ENCODE measurements around the gene AASS.
"Not testable (repeated sequence)": the region's sequence is repeated elsewhere in the genome, so short reads cannot be mapped to it uniquely, and the experiment has no call there.

AASS gene

DNA sequence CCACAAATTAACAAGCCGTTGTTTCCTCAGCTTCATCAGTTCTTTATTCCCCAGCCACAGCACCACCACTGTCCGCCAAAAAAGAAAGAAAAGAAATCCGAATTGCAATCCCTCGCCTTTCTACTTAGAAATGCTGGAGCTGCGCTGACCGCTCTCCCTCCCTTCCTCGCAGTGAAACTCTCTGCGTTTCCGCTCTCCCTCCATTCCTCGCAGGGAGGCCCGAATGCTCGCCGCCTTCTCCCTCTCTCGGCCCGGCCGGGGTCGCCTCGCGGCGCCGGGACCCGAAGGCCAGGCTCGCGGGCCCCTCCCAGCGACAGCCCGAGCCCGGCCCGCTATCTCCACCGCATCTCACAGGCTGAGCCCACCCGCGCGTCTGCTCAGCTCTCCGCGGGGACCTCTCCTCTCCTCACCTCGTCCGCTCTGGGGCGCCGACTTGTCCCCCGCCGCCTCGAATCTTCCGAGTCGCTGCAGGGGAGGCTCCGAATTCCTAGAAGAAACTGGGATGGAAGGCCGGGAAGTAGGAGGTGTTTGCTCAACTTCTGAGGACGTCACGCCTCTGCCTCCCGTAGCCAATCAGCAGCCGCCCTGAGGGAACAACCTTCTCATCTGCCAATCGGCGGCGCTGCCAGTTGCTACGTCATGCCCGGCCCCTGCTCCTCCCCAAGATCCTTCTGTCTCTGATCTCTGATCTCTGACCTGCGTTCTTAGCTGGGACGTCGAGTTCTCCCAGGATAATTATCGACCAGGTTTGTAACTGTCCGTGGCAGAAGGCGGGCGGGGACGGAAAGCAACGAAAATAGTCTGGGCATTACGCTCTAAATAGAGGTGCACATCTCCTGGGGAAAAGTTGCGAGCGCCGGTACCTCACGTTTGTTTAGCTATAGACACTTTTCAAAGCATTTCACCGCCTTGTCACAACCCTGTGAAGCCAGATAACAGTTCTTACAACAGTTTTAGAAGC, at the start of gene AASS:
Gene AASS (minus strand): TSS at position 499 of the 961 bp plus-strand sequence. CDS start 10,523 bp downstream, outside the sequence.
- DNase-seq: peak; percentile 83

DNA sequence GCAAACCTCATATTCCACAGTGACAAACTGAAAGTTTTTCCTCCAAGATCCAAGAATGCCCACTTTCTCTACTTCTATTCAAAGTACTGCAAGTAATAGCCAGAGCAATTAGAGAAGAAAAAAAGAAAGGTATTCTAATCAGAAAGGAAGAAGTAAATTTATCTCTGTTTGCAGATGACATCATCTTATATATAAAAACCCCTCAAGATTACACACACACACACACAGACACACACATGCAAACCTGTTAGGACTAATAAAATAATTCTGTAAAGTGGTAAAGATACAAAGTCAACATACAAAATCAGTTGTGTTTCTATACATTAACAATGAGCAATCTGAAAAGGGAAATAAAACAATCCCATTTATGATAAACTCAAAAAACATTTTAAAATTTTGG, 44.7 kb upstream of the AASS start:
- DNase-seq: no peak

DNA sequence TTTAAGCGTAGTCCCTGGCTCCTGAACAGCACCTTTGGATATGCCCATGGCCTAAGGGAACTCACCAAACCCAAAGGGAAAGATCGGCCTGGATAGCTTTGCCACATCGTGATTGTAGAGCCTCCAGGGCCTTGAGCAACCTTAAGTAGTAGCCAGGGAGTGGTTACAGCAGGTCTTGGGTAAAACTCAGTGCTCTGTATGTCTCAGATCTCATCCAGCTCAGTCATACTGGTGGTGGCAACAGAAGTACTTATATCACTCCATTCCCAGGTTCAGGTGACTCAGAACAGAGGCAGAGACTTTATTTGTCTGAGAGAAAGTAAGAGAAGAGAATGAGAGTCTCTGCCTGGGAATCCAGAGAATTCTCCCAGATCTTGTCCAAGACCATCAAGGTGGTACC, 39.1 kb upstream of the AASS start:
- no peak for DNase-seq

DNA sequence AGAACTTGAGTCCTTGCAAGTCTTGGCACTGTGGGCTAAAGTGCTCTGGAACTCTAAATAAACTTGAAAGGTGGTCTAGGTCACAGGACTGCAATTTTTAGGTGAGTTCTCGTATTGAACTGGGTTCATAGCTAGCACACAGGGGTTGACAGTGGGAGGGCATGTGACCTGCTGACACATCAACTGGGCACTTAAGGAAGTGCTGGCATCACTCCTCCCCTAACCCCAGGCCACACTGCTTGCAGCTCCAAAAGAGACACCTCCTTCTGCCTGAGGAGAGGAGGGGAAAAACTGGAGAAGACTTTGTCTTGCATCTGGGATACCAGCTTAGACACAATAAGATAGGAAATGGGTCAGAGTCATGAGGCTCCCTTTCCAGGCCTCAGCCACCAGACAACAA, 38.0 kb upstream of the AASS start:
- DNase-seq: no peak

DNA sequence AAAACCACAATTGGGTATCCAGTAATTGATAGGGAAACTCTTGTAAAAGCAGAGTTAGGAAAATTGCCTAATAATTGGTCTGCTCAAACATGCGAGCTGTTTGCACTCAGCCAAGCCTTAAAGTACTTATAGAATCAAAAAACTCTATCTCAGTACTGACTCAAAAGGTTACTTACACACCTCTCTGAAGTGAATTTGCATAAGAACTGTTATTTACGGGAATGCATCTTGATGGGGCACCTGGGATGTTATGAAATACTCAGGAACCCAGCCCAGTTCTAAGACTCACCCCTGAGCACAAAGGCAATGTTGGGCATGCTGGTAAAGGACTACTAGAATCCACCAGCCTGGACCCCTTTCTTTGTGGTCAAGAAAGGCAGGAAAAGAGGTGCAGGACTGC, 28.1 kb upstream of the AASS start:
- not testable (repeated sequence) for DNase-seq

DNA sequence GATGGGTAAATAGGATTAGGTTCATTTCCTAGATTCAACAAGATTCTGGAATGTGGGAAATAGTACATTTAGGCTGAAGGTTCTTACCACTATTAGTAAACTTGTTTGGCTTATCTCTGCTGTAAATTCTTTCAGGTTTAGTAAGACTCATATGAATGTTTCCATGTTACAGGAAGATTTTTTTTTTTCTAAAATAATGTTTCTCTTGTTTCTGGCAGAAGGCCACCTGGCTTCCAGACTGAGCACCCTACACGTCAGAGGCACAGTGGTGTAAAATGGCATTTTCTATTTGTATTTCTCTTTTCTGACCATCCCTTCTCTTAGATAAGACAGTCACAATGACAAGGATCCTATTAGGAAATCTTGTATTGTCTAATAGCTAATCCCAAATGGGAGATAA, 22.7 kb upstream of the AASS start:
- DNase-seq: no peak

DNA sequence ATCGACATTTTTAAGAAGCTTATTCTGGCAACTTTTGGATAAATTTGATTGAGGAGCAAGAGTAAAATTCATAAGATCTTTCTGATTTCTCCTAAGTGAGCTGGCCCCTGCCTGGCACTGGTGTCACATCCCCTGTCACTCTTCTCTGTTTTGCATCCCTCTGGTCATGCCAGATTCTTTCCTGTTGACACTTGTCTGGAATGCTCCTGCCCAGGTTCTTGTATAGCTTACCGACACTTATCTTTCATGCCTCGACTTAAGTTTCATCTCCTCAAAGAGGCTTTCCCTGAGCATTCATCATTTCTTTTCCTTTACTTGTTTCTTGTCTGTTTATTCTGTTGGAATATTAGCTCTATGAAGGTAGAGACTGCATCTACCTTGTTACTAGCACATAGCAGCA, 22.2 kb upstream of the AASS start:
- DNase-seq: no peak

DNA sequence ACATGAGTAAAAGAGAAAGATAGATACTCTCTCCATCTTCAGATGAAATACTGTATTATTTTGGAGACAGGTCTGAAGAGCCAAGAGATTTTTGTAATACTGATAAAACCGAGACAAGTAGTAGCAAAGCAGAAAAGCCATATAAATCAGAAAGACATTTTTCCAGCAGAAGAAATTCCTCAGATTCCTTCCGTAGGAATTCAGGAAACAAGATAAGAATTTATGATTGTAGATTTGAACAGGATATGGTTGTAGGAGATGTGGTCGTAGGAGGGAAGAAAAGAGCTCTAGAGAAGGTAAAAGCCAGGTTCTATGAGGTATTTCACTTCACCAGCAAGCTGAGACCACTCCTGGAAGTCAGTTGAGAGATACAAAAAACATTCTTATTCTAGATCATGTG, 17.6 kb upstream of the AASS start:
- no peak for DNase-seq

DNA sequence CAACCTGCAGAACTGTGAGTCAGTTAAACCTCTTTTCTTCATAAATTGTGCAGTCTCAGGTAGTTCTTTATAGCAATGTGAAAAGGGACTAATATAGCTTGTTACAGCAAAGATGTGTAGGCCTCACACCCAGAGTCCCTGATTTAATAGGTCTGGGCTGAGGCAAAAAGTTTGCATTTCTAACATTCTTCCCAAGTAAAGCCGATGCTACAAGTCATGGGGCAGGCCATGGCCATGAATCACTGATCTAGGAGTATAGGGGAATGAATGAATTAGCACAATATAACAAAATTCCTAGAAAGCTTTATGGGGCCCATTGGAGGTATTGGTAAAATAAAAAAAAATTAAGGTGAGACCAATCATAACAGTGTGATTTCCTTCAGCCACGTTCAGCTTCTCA, 11.5 kb upstream of the AASS start:
- DNase-seq: no peak

DNA sequence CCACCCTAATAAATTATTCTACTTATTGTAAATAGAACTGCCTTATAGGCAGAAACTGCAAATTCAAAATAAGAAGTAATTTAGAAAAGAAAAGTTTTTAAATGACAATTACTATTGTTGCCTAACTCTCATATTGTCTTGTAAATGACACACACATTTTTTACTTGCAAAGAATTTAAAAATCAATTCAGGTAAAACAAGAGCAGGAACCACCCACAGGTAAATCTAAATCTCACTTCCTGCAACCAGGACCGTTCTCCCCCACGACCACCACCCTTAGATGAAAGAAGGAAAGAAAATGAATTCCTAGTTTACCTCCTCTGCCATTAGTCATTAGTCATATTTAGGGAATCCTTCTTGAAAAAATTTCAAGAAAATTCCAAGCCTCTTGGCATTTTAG, 4.8 kb upstream of the AASS start:
- DNase-seq: no peak

DNA sequence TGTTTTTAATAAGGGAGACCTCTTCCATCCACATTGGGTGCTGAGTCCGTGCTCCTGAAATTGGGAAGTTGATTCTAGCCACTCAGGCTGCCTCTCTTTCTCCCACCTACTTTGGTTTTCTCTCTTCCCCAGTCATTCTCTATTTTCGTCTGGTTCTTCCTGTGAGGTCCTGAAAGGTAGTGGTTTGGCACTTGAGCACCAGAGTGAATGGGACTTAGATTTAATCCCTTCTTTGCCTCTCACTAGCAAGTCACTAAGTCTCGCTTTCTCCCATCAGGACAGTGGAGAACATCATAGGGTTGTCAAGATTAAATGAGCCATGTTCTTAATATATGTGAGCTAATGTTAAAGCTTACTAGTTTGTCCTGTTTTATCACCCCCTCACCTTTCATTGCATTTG, 4.0 kb upstream of the AASS start:
- no peak for DNase-seq

DNA sequence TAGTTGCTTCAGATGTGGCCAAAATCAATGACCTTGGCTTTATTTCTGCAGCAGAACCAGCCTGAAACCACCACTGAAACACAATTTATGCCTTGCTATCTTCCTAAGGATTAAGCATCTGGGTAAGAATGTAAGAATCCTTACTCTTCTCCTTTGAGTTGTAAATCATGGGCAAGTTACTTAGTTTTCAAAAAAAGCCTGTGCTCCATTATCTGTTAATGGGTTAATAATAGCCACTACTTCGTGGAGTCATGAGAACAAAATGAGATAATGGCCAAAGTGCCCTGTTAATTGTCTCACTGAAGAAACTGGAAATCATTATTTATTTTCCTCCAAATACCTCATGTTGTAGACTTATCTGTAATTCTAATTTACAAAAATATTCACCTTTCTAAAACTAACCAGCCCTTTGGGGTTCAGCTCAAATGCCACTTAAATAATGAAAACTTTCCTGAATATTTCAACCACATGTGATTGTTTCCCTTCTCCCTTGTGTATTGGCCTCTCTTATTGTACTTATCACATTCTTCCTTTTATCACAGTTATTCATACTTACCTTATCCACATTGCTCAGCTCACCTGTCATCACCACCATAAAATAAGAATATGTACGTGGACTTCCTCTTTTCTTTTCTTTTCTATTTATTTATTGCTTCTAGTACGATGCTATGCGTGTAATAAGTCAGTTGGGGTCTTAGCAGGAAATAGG, 2.0 kb upstream of the AASS start:
- no peak for DNase-seq

DNA sequence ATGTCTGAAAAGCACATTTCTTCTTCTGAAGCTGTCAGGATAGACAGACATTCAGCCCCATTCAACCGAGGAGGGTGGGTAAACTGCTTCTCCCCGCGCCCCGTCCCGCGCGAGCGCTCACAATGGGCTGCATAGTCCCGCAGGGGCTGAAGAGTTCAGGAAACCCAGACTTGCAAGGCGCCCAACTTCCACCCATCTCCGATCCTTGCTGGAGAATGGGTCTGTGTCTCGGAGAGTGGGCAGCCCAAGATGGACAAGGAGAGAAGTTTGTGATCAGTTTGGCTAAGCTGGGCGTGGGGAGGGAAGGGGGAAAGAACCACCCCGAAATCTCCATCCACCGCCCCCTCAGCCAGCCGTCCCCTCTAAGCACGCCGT, 686 bp downstream of the AASS start:
- no peak for DNase-seq

DNA sequence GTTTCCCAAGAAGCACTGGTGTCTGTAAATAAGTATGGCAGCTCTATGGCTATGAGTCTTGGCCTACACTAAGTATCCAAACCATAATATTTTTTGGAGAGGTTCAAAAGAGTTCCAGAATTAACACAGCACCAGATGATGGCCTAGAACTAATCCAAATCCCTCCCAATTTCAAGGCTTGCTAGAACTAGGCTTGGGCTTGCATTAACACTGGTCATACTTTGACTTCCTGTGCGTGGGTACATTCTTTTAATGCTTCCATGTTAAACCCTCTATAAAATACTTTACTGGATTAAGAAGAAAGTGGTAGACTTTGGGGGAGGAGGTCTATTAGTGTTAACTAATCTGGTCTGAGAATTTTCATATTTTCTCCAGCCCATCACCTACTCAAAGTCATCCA, 3.1 kb downstream of the AASS start:
- DNase-seq: no peak

DNA sequence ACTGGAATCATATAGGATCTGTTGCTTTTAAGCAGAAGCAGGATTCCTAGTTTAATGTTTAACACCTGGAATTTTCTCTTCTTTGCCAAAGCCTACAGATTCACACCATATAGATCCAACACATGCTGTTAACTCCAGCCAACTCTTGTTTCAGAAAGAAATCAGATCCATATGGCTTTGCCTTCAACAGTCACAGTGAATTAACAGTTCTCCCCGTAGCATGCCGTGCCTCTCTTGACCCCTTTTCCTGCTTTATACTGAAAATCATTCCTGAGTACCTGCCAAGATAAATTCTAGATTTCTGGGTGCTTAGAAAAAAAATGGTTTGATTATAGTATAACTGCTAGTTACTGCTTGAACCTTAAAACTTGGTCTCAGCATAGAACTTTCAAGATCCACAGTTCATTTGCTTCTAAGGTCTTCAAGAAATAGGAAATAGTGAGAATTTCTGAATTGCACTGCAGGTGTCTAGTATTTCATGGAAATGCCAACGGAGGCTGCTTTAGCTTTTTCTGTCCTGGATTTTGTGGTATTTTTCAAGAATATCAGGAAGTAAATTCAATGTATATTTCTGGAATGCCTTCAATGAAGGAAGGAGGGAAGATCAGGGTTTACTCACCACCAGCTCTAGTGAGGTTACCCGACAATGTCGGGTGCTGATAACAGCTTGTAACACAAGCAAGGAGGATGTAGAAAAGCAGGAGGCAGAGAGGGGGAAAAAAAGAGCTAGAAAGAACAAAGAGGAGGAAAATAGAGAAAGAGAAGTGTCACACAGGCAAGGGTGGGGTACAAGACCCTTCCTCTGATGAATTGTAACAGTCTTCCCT, 6.6 kb downstream of the AASS start:
- no peak for DNase-seq

DNA sequence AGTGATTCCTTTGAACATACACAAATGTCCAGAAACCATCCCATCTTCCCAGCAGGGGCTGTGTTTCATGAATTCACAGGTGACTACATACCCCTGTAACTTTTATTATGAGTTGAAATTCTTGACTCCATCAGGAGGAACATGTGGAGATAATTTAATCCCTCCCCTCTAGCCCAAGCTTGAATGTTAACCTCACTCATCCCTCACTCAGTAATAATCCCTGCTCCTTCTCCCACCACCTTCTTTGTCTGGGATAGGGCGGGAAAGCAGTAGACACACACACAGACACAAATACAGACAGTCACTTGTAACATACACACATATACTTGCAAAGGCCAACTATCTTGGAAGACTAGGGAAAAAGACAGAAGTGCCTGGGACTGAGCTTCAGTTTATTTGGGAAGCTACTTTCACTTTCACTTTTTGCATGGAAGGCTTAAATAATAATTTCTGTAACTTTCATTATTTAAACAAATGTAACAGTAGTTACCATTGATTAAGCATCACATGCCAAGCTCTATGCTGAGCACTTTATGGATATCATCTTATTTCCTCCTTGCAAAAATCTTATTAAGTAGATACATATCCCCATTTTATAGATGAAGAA, 7.3 kb downstream of the AASS start:
- DNase-seq: no peak

DNA sequence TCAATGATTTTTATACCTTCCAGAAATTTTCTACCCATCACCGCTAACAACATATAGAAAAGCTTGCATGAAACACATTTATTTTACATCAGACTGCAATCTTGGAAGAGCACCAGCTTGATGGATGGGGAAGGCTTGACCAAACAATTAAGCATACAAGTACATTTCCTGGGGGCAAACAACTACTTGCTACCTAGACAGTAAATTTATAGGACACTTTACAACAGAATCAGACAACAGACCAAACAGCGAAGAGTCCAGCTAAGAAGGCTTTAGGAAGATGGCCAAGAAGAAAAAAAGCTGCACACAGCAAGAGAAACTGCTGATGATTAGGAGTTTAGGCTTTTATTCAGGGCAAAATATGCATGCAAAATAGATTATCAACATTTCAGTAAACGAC, 8.0 kb downstream of the AASS start:
- DNase-seq: no peak

DNA sequence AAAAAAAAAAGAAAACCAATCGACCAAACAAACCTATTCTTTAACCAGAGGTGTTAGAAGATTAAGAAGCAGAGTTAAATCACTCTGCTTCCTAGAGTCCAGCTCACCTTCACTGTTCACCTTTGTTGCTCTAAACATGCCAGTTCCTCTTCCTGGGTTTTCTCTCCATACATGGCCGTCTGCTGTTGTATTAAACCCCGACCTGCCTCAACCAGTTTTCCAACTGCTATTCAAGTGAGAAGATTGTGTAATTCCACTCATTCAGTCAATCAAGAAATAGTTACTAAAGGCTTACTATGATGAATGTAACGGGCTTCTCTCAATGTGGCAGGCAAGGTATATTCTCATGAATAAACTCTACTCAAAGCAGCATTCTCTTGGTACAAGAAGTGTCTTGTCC, 8.8 kb downstream of the AASS start:
- DNase-seq: no peak

DNA sequence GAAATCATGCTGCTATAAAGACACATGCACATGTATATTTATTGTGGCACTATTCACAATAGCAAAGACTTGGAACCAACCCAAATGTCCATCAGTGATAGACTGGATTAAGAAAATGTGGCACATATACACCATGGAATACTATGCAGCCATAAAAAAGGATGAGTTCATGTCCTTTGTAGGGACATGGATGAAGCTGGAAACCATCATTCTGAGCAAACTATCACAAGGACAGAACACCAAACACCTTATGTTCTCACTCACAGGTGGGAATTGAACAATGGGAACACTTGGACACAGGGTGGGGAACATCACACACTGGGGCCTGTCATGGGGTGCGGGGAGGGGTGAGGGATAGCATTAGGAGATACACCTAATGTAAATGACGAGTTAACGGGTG, 9.3 kb downstream of the AASS start:
- not testable (repeated sequence) for DNase-seq

DNA sequence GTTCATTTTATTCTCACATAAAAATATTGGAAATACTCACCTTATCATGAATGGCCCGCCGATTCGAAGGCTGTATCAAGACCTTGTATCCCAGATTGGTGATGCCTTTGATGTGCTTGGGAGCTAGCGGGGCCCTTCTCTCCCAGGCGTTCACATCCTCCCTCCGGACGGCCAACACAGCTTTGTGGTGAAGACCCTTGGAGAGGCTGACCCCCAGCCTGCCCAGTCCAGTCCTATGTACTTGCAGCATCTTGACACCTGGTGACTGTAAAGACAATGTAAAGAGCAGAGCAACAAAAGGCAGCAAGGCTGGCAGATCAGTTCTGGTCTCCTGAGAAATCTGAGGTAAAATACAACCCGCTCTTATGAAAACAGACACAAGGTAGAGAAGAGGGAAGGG, 10.6 kb downstream of the AASS start:
- DNase-seq: no peak

DNA sequence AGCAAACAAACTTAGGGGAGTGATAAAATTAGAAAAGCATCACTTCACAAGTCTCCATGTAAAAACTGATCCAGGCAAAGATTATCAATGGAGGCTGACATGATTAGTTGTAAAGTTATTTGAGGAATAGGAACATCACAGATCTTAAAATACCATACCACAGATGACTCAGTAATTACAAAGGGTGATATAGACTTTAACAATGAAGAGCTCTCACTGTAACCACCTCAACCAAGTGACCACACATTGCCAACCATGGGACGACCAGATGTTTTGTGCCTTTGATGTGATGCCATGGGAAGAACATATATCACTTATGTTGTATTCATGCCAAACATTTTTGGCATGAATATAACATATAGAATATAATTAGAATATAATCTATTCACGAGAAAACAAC, 11.7 kb downstream of the AASS start:
- no peak for DNase-seq

DNA sequence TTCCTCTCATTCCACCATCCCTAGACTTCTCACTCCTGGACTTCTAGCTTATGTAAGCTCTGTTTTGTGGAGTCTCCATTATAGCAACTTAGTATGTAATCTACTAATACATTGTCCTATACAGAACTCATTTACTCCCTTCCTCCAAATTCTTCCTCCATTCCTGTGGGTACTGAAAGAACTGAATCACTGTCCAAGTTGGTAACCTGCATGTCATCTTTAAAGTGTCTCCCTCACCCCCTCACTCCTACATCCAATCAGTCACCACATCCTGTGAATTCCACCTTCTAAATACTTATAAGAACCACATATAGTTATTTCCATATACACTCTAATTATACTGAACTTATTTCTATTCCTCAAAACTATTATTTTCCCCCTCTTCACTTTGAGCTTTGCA, 20.3 kb downstream of the AASS start:
- no peak for DNase-seq

DNA sequence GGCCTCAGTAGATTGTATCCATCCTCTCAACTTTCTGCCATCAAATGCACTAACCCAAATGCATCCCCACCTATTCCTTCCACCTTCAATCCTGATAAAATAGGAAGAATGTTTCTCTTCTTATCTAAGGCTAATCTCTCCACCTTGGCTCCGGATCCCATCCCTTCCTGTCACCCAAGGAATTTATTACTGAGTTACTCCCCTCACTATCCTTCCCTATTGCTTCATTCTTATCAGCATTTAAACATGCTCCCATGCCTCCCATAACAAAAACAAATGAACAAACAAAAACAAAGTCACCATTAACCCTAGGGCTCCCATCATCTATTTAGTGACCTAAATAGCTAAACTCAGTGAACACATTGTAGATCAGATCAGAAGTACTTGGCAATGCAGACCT, 25.3 kb downstream of the AASS start:
- DNase-seq: no peak

Measured in CD4-positive, alpha-beta T cell treated with Interferon gamma for 1 hour (primary cell).